ENCODE results near the gene AGER. TPM values are rescaled to one million over a fixed set of nuclear protein-coding genes. Genes with fewer than 3 reads are reported as not detected.

AGER gene
- 0.56 and 0.58 TPM in 2 replicates for total RNA-seq

GRCh38 chr6:32184084-32184640 is at the start of gene AGER:
AGER (minus strand) TSS chr6:32184253; CDS start chr6:32184222, 31 bp downstream.

GRCh38 chr6:32223258-32224235 is 39.5 kb upstream of the AGER start, which contains the start of gene NOTCH4:
NOTCH4 (minus strand) TSS chr6:32224067; CDS start chr6:32223928, 139 bp downstream.

GRCh38 chr6:32192608-32193039 is 8.6 kb upstream of the AGER start, which contains the start of gene GPSM3:
GPSM3 (minus strand) TSS chr6:32192643; CDS start chr6:32192513, 130 bp downstream.

GRCh38 chr6:32190054-32190851 is 6.2 kb upstream of the AGER start, which contains the start of gene PBX2:
PBX2 (minus strand) TSS chr6:32190202; CDS start chr6:32189915, 287 bp downstream.

GRCh38 chr6:32177788-32178546 is 6.1 kb downstream of the AGER start, which contains the start of gene RNF5:
RNF5 (plus strand) TSS chr6:32178405; CDS start chr6:32178512, 107 bp downstream.

GRCh38 chr6:32175711-32176475 is 8.2 kb downstream of the AGER start, which contains the start of gene AGPAT1:
AGPAT1 (minus strand) TSS chr6:32176084; CDS start chr6:32171496, 4,588 bp downstream.

GRCh38 chr6:32164295-32164694 is 19.8 kb downstream of the AGER start, which contains the start of gene EGFL8:
EGFL8 (plus strand) TSS chr6:32164595; CDS start chr6:32166166, 1,571 bp downstream.

GRCh38 chr6:32153564-32154513 is 30.2 kb downstream of the AGER start, which contains the start of gene PPT2:
PPT2 (plus strand) TSS chr6:32154141; CDS start chr6:32154595, 454 bp downstream.

GRCh38 chr6:32151863-32152768 is 31.9 kb downstream of the AGER start, which contains the start of gene PRRT1:
PRRT1 (minus strand) TSS chr6:32151939; CDS start chr6:32151827, 112 bp downstream.

Other genes with a start within 250 kb of the AGER start
- 5.8 and 65.1 TPM in 2 replicates for gene CFB, start 238.2 kb downstream of the AGER start, total RNA-seq
- 79.5 and 180 TPM in 2 replicates for gene NELFE, start 225.3 kb downstream of the AGER start, total RNA-seq
- 70.5 and 74.2 TPM in 2 replicates for gene SKIC2, start 225.1 kb downstream of the AGER start, total RNA-seq
- gene DXO, start 212.1 kb downstream of the AGER start, total RNA-seq: 11.9 and 14.7 TPM in 2 replicates
- gene C4A, start 202.2 kb downstream of the AGER start, total RNA-seq: 1.2 and 5.1 TPM in 2 replicates
- 1.9 and 4.5 TPM in 2 replicates for gene C4B, start 169.5 kb downstream of the AGER start, total RNA-seq
- 0.19 TPM in 1 of 2 replicates, not detected in the other for gene CYP21A2, start 145.8 kb downstream of the AGER start, total RNA-seq
- 3.6 and 10.4 TPM in 2 replicates for gene TNXB, start 74.9 kb downstream of the AGER start, total RNA-seq
- 6.7 and 14.9 TPM in 2 replicates for gene ATF6B, start 56.0 kb downstream of the AGER start, total RNA-seq
- gene FKBPL, start 54.0 kb downstream of the AGER start, total RNA-seq: 5.0 and 5.9 TPM in 2 replicates
- gene PRRT1, start 32.3 kb downstream of the AGER start, total RNA-seq: 0.28 TPM in 1 of 2 replicates, not detected in the other
- gene PPT2, start 30.1 kb downstream of the AGER start, total RNA-seq: 10.2 and 49.3 TPM in 2 replicates
- gene EGFL8, start 19.7 kb downstream of the AGER start, total RNA-seq: 0.58 and 1.4 TPM in 2 replicates
- 17.8 and 20.3 TPM in 2 replicates for gene AGPAT1, start 8.2 kb downstream of the AGER start, total RNA-seq
- 35.5 and 41.0 TPM in 2 replicates for gene RNF5, start 5.8 kb downstream of the AGER start, total RNA-seq
- 28.8 and 35.5 TPM in 2 replicates for gene PBX2, start 5.9 kb upstream of the AGER start, total RNA-seq
- 1.5 and 1.7 TPM in 2 replicates for gene GPSM3, start 8.4 kb upstream of the AGER start, total RNA-seq
- gene NOTCH4, start 39.8 kb upstream of the AGER start, total RNA-seq: 0.85 and 1.5 TPM in 2 replicates
- not detected in 2 replicates for gene TSBP1, start 187.7 kb upstream of the AGER start, total RNA-seq
- not detected in 2 replicates for gene BTNL2, start 222.9 kb upstream of the AGER start, total RNA-seq

All from regular cardiac myocyte (primary cell).